Skeletal muscle satellite cell (primary cell): ENCODE results near the gene SPACDR.
A peak's percentile ranks its signal among the peaks of the same experiment; 100 is the strongest.

Source experiments
- H3K27me3 ChIP-seq: 2 replicates; pipeline ENCODE4 v1.7.0; 2013; ENCODE audit warnings: low read length; ENCODE audit not compliant: control insufficient read depth, insufficient read depth
- H3K36me3 ChIP-seq: 2 replicates; pipeline ENCODE4 v1.7.0; 2013; ENCODE audit warnings: mild to moderate bottlenecking, control low read depth, low read length; ENCODE audit not compliant: insufficient read depth
- H3K4me1 ChIP-seq: 2 replicates; pipeline ENCODE4 v1.7.0; 2013; ENCODE audit warnings: low read length; ENCODE audit not compliant: control insufficient read depth, insufficient read depth
- H3K4me2 ChIP-seq: 2 replicates; pipeline ENCODE4 v1.7.0; 2013; ENCODE audit warnings: mild to moderate bottlenecking, low read length
- H3K4me3 ChIP-seq: 2 replicates; pipeline ENCODE4 v1.7.0; 2013; ENCODE audit warnings: low read length
- H3K9ac ChIP-seq: 2 replicates; pipeline ENCODE4 v1.7.0; 2013; ENCODE audit warnings: mild to moderate bottlenecking, low read depth, low read length, moderate library complexity
- H3K9me3 ChIP-seq: replicated peaks from 2 replicates; pipeline ENCODE4 v1.7.0; 2013; ENCODE audit warnings: mild to moderate bottlenecking, control low read depth, low read length

The SPACDR gene

DNA sequence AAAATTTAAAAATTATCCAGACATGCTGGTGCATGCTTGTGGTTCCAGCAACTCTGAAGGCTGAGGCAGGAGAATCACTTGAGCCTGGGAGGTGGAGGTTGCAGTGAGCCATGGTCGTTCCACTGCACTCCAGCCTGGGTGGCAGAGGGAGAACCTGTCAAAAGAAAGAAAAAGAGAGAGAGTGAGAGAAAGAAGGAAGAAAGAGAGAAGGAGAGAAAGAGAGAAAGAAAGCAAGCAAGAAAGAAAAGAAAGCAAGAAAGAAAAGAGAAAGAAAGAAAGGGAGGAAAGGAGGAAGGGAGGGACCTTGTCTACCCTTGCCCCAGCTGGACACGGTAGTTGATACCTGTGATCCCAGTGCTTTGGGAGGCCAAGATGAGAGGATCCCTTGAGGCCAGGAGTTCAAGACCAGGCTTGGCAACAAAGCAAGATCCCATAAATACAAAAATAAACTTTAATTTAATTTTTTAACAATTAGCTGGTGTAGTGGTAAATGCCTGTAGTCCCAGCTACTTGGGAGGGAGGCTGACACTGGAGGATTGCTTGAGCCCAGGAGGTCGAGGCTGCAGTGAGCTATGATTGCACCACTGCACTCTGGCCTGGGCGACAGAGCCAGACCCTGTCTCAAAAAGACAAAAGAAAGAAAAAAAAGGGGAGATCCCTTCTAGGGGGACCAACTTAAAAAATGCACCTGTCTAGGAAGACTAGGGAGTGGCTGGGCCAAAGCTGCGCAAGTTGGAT, 28.8 kb upstream of the SPACDR start:
- Histone ChIP-seq H3K9ac (peak overlapping the region; percentile 35), H3K27me3 (peaks cover 4% of the 10 kb centered on the region), H3K9me3 (no peaks in the 10 kb centered on the region), H3K4me1 (peaks cover 5% of the 10 kb centered on the region), H3K36me3 (no peaks in the 10 kb centered on the region), H3K4me2 (peak overlapping the region; percentile 78), H3K4me3 (peak overlapping the region; percentile 65)

DNA sequence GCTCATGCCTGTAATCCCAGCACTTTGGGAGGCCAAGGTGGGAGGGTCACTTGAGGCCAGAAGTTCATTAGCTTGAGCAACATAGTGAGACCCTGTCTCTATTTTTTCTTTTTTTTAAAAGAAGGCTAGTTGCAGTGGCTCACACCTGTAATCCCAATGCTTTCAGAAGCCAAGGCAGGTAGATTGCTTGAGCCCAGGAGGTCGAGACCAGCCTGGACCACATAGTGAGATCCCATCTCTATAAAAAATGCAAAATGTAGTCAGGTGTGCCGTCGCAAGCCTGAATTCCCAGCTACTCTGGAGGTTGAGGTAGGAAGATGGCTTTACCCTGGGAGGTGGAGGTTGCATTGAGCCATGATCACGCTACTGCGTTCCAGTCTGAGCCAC, 27.1 kb upstream of the SPACDR start:
- peaks cover 4% of the 10 kb centered on the region for H3K27me3 ChIP-seq
- H3K4me2 ChIP-seq = no peak overlapping the region
- no peak overlapping the region for H3K4me3 ChIP-seq
- peaks cover 5% of the 10 kb centered on the region for H3K4me1 ChIP-seq
- no peaks in the 10 kb centered on the region for H3K9me3 ChIP-seq
- H3K9ac ChIP-seq = no peak overlapping the region
- H3K36me3 ChIP-seq = no peaks in the 10 kb centered on the region

GRCh38 chr7:100490483-100491191, 26.6 kb upstream of the SPACDR start:
- Histone ChIP-seq H3K36me3 (no peaks in the 10 kb centered on the region), H3K27me3 (peaks cover 4% of the 10 kb centered on the region), H3K9ac (no peak overlapping the region), H3K4me2 (no peak overlapping the region), H3K4me1 (peaks cover 7% of the 10 kb centered on the region), H3K4me3 (no peak overlapping the region), H3K9me3 (no peaks in the 10 kb centered on the region)

GRCh38 chr7:100489824-100490223, 25.8 kb upstream of the SPACDR start:
- Histone ChIP-seq H3K4me2 (no peak overlapping the region), H3K36me3 (no peaks in the 10 kb centered on the region), H3K27me3 (peaks cover 4% of the 10 kb centered on the region), H3K9me3 (no peaks in the 10 kb centered on the region), H3K4me3 (no peak overlapping the region), H3K9ac (no peak overlapping the region), H3K4me1 (peaks cover 12% of the 10 kb centered on the region)

- no peak overlapping the region for H3K9ac ChIP-seq
- H3K4me3 ChIP-seq = no peak overlapping the region
- H3K4me1 ChIP-seq = peaks cover 12% of the 10 kb centered on the region
- H3K36me3 ChIP-seq = no peaks in the 10 kb centered on the region
- H3K4me2 ChIP-seq = no peak overlapping the region
- H3K9me3 ChIP-seq = no peaks in the 10 kb centered on the region
- peaks cover 4% of the 10 kb centered on the region for H3K27me3 ChIP-seq
Measured at GRCh38 chr7:100489121-100489520, 25.1 kb upstream of the SPACDR start.

DNA sequence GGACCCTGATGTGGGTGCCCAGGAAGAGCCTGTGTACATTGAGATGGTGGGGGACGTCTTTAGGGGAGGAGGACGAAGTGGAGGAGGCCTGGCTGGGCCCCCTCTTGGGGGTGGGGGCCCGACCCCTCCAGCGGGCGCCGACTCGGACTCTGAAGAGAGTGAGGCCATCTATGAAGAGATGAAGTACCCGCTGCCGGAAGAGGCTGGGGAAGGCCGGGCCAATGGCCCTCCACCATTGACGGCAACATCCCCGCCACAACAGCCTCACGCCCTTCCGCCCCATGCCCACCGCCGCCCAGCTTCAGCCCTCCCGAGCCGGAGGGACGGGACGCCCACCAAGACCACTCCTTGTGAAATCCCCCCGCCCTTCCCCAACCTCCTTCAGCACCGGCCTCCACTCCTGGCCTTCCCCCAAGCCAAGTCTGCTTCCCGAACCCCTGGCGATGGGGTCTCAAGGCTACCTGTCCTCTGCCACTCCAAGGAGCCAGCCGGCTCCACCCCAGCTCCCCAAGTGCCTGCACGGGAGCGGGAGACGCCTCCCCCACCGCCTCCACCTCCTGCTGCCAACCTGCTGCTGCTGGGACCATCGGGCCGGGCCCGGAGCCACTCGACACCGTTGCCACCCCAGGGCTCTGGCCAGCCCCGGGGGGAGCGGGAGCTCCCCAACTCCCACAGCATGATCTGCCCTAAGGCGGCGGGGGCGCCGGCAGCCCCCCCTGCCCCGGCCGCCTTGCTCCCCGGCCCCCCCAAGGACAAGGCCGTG, 24.5 kb upstream of the SPACDR start:
- Histone ChIP-seq H3K4me3 (no peak overlapping the region), H3K36me3 (no peaks in the 10 kb centered on the region), H3K4me1 (peaks cover 12% of the 10 kb centered on the region), H3K27me3 (peaks cover 4% of the 10 kb centered on the region), H3K9me3 (no peaks in the 10 kb centered on the region), H3K9ac (no peak overlapping the region), H3K4me2 (no peak overlapping the region)

DNA sequence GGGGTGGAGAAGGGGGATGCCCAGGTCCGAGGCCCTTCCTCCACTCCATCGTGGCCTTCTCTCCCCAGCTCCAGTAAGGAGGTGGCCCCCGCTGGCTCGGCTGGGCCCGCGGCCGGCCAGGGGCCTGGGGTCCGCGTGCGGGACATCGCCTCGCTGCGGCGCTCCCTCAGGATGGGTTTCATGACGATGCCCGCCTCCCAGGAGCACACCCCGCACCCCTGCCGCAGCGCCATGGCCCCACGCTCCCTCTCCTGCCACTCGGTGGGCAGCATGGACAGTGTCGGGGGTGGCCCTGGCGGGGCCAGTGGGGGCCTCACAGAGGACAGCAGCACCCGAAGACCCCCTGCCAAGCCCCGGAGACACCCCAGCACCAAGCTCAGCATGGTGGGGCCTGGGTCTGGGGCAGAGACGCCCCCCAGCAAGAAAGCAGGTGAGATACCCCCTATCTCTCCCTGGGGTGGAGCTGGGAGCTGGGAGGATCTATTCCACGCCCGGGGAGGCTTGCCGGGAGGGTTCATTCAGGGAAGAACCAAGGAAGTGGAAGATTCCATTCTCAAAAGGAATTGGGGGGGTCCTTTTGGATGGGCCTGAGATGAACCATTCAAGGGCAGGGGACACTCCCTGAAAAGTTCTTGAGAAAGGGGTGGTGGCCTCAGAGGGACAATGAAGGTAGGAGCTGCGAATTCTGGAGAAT, 22.8 kb upstream of the SPACDR start:
- H3K4me3 ChIP-seq = no peak overlapping the region
- no peaks in the 10 kb centered on the region for H3K9me3 ChIP-seq
- H3K4me2 ChIP-seq = no peak overlapping the region
- no peaks in the 10 kb centered on the region for H3K36me3 ChIP-seq
- H3K27me3 ChIP-seq = no peaks in the 10 kb centered on the region
- H3K9ac ChIP-seq = no peak overlapping the region
- H3K4me1 ChIP-seq = peaks cover 12% of the 10 kb centered on the region

- no peak overlapping the region for H3K4me3 ChIP-seq
- peaks cover 12% of the 10 kb centered on the region for H3K4me1 ChIP-seq
- H3K27me3 ChIP-seq = no peaks in the 10 kb centered on the region
- no peaks in the 10 kb centered on the region for H3K9me3 ChIP-seq
- H3K4me2 ChIP-seq = no peak overlapping the region
- no peaks in the 10 kb centered on the region for H3K36me3 ChIP-seq
- H3K9ac ChIP-seq = no peak overlapping the region
Measured at GRCh38 chr7:100486111-100486636, 22.1 kb upstream of the SPACDR start.

- no peak overlapping the region for H3K4me2 ChIP-seq
- H3K27me3 ChIP-seq = no peaks in the 10 kb centered on the region
- no peak overlapping the region for H3K4me3 ChIP-seq
Measured at GRCh38 chr7:100485471-100485876, 21.4 kb upstream of the SPACDR start.

DNA sequence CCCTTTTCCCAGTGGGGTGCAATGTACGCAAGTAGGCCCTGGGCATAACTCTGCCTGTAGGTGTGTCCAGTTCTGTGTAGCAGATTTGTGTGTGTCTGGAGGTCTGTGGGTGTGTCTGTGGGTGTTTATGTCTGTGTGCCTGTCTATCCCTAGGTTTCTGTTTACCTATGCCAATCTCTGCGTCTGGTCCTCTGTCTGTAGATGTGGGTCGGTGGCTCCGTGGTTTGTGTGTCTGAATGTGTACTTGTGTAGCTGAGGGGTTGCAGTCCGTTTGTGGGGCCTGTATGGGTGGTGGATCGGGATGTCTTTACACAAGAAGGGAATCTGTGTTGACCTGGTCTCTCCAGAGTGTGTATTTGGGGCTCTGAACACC, 20.6 kb upstream of the SPACDR start:
- no peak overlapping the region for H3K4me2 ChIP-seq
- H3K36me3 ChIP-seq = no peaks in the 10 kb centered on the region
- H3K9ac ChIP-seq = no peak overlapping the region
- no peaks in the 10 kb centered on the region for H3K27me3 ChIP-seq
- H3K4me3 ChIP-seq = no peak overlapping the region
- H3K9me3 ChIP-seq = no peaks in the 10 kb centered on the region
- peaks cover 12% of the 10 kb centered on the region for H3K4me1 ChIP-seq

More at GRCh38 chr7:100485471-100485876, 21.4 kb upstream of the SPACDR start:
- Histone ChIP-seq H3K36me3 (no peaks in the 10 kb centered on the region), H3K9me3 (no peaks in the 10 kb centered on the region), H3K4me1 (peaks cover 12% of the 10 kb centered on the region), H3K9ac (no peak overlapping the region)
